Ascending aorta (tissue), 2 donors: ENCODE measurements around the gene TNFRSF18. TPM values are rescaled to one million over a fixed set of nuclear protein-coding genes. Genes with fewer than 3 reads are reported as not detected.

Experiments
- DNase-seq, 2 donors: peaks; one replicate each; pipeline ENCODE4 v3.0.0-alpha.2; 2019; ENCODE audit warnings: low spot score in 2 of 2
- H3K27ac ChIP-seq, 2 donors: fragments of 200-600 bp; sonication (generic); one replicate each; pipeline ENCODE4 v1.5.1; 2016 to 2017; ENCODE audit warnings: mild to moderate bottlenecking in 1 of 2
- H3K27me3 ChIP-seq: fragments of 200-600 bp; sonication (generic); one replicate; pipeline ENCODE4 v1.5.1; 2017
- H3K36me3 ChIP-seq, 2 donors: fragments of 200-600 bp; sonication (generic); one replicate each; pipeline ENCODE4 v1.5.1; 2016
- H3K4me1 ChIP-seq, 2 donors: fragments of 200-600 bp; sonication (generic); one replicate each; pipeline ENCODE4 v1.5.1; 2016 to 2017; ENCODE audit warnings: mild to moderate bottlenecking in 1 of 2
- H3K4me3 ChIP-seq, 2 donors: fragments of 200-600 bp; sonication (generic); one replicate each; pipeline ENCODE4 v1.5.1; 2016 to 2017; ENCODE audit warnings: mild to moderate bottlenecking in 1 of 2
- H3K9me3 ChIP-seq, 2 donors: fragments of 200-600 bp; sonication (generic); one replicate each; pipeline ENCODE4 v1.5.1; 2016
- intact Hi-C: fragments of 100-400 bp; cut with DNase I; formaldehyde crosslinking; loops from one replicate; pipeline ENCODE4 v1.15.1; 2023
- total RNA-seq: library from RNA; depleted of rRNA; stranded (reverse); fragments of >200 nt; gene quantifications from one replicate; pipeline ENCODE4 v1.1.0, GENCODE V29; 2016
- TF ChIP-seq, protein P1 (sequence below), 3 experiments: fragments of 200-600 bp in 2 of 3; fragments of 450-650 bp in 1 of 3; sonication (generic) in 2 of 3; IDR thresholded peaks; one replicate each; pipeline ENCODE4 v1.5.1; 2016 to 2019; ENCODE audit warnings: antibody characterized with exemption in 3 of 3, mild to moderate bottlenecking in 1 of 3, moderate library complexity in 1 of 3

Gene TNFRSF18
- total RNA-seq, 1 donor from 2014 or later, result not detected

DNA sequence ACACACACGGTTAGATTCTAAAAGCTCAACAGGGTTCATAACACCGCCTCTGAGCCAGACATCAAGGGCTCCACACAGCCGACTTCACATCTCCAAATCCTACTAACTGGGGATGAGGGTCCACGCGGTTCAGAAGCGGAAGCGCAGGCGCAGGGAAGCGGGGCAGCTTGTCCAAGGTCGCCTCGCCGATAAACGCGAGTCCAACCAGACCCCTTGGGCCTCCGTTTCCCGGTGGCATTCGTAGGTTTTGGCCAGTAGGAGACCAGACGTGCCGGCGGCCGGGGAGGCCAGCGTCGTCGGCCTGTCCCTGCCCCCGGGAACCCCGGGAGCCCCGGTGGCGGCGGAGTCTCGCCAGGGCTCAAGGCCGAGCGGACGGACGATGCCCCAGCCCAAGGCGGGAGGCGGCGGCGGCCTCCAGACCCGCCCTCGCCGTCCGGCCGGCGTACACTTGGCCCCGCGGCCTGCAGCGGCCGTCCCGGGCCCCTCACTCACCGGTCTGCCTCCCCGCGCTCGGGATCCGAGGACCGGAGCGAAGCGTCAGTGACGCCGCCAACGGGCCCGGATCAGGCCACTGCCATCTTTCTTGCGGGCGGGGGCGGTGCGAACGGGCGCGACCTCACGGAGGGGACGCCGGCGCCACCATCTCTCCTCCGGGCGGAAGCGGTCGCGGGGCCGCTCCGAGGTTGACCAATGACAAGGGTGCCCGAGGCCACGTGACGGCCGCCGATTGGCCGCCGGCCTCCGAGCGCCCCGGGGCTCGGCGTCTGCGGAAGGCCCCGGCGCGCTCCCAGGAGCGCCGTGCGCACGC lies 25.2 kb upstream of the TNFRSF18 start, which contains the start of gene SDF4:
Gene SDF4, minus strand, starts transcription at position 602 of the 808 bp plus-strand sequence. CDS start 3,229 bp downstream, outside the sequence.
- H3K4me1 ChIP-seq, result peaks cover 23% of the 10 kb centered on the region in 2 donors
- peak within 1 kb of the TSS; percentile 89 to 94 for H3K27ac ChIP-seq
- peak within 1 kb of the TSS; percentile 91 to 95 for H3K4me3 ChIP-seq
- no peaks in the 10 kb centered on the region for H3K9me3 ChIP-seq
- peaks cover 20 to 25% of the 10 kb centered on the region in 2 donors for H3K36me3 ChIP-seq
- H3K27me3 ChIP-seq, result no peaks in the 10 kb centered on the region
- intact Hi-C loops, result loop anchor here (1.0 to 5.0 kb wide), 5 partner anchors 41 to 229 kb away; partner anchors contain the start of genes ACAP3, AURKAIP1, C1orf159 and HES4
- TF ChIP-seq, protein P1, sequence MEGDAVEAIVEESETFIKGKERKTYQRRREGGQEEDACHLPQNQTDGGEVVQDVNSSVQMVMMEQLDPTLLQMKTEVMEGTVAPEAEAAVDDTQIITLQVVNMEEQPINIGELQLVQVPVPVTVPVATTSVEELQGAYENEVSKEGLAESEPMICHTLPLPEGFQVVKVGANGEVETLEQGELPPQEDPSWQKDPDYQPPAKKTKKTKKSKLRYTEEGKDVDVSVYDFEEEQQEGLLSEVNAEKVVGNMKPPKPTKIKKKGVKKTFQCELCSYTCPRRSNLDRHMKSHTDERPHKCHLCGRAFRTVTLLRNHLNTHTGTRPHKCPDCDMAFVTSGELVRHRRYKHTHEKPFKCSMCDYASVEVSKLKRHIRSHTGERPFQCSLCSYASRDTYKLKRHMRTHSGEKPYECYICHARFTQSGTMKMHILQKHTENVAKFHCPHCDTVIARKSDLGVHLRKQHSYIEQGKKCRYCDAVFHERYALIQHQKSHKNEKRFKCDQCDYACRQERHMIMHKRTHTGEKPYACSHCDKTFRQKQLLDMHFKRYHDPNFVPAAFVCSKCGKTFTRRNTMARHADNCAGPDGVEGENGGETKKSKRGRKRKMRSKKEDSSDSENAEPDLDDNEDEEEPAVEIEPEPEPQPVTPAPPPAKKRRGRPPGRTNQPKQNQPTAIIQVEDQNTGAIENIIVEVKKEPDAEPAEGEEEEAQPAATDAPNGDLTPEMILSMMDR (IDR thresholded peaks at IDR 0.05), result no peak
- DNase-seq, result peak; percentile 77 to 98

GRCh38 chr1:1230656-1231399 lies 24.4 kb upstream of the TNFRSF18 start:
- peaks cover 22 to 33% of the 10 kb centered on the region in 2 donors for H3K36me3 ChIP-seq
- intact Hi-C loops, result loop anchor here (5.0 kb wide), 2 partner anchors 76 to 229 kb away; partner anchors contain the start of genes ACAP3, HES4 and PUSL1

GRCh38 chr1:1229770-1230169 lies 23.4 kb upstream of the TNFRSF18 start:
- TF ChIP-seq, protein P1 (IDR thresholded peaks at IDR 0.05), result no peak
- no peak overlapping the region for H3K27ac ChIP-seq
- H3K4me3 ChIP-seq, result peak overlapping the region; percentile 91 to 95
- DNase-seq, result no peak
- H3K36me3 ChIP-seq, result peaks cover 31 to 43% of the 10 kb centered on the region in 2 donors
- no peaks in the 10 kb centered on the region for H3K27me3 ChIP-seq
- intact Hi-C loops, result loop anchor here (5.0 kb wide), 2 partner anchors 78 to 227 kb away; partner anchors contain the start of genes ACAP3, HES4 and PUSL1
- no peaks in the 10 kb centered on the region for H3K9me3 ChIP-seq
- peaks cover 23% of the 10 kb centered on the region in 2 donors for H3K4me1 ChIP-seq

More at GRCh38 chr1:1230656-1231399, 24.4 kb upstream of the TNFRSF18 start:
- DNase-seq, result no peak
- Histone ChIP-seq H3K27me3 (no peaks in the 10 kb centered on the region), H3K4me3 (peak overlapping the region; percentile 91 to 95), H3K9me3 (no peaks in the 10 kb centered on the region), H3K4me1 (peaks cover 23% of the 10 kb centered on the region in 2 donors), H3K27ac (peak overlapping the region; percentile 89 to 94)
- TF ChIP-seq, protein P1 (IDR thresholded peaks at IDR 0.05), result no peak

- Histone ChIP-seq H3K27me3 (no peaks in the 10 kb centered on the region), H3K4me1 (peaks cover 23% of the 10 kb centered on the region in 2 donors), H3K27ac (no peak overlapping the region), H3K36me3 (peaks cover 35 to 53% of the 10 kb centered on the region in 2 donors), H3K9me3 (no peaks in the 10 kb centered on the region), H3K4me3 (no peak overlapping the region)
- intact Hi-C loops, result no loop called here
- no peak for DNase-seq
- TF ChIP-seq, protein P1 (IDR thresholded peaks at IDR 0.05), result no peak
Observed at GRCh38 chr1:1228596-1229321, 22.4 kb upstream of the TNFRSF18 start.

DNA sequence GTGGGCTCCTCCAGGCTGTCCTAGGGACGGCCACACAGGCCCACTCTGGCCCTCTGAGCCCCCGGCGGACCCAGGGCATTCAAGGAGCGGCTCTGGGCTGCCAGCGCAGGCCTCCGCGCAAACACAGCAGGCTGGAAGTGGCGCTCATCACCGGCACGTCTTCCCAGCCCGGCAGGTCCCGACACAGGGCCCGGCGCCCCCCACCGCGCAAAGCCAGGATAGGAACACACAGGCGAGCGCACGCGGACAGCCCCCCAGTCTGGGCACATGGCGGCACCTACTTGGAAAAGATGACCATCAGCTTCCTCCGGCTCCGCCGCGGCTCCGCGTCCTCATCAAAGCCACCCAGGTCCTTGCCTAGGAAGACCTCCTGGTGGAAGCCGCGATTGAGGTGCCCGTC lies 21.8 kb upstream of the TNFRSF18 start:
- intact Hi-C loops, result no loop called here
- peaks cover 41 to 58% of the 10 kb centered on the region in 2 donors for H3K36me3 ChIP-seq

More for the DNA sequence above, 21.8 kb upstream of the TNFRSF18 start:
- no peaks in the 10 kb centered on the region for H3K27me3 ChIP-seq
- TF ChIP-seq, protein P1 (IDR thresholded peaks at IDR 0.05), result no peak
- no peaks in the 10 kb centered on the region for H3K9me3 ChIP-seq
- no peak overlapping the region for H3K4me3 ChIP-seq
- no peak overlapping the region for H3K27ac ChIP-seq
- DNase-seq, result no peak
- peaks cover 22% of the 10 kb centered on the region in 2 donors for H3K4me1 ChIP-seq
